Middle frontal gyrus (tissue), 1 donor: Measurements from ENCODE around the gene OVCA2.
A peak's percentile ranks its signal among the peaks of the same experiment; 100 is the strongest.
"Not testable (repeated sequence)": the region's sequence is repeated elsewhere in the genome, so short reads cannot be mapped to it uniquely, and the experiment has no call there.

Source experiments
- DNase-seq: peaks from one replicate; pipeline ENCODE4 v3.0.0-alpha.2; 2015; ENCODE audit warnings: low spot score; ENCODE audit errors: extremely low spot score

OVCA2 gene

GRCh38 chr17:2013220-2013993, 28.4 kb upstream of the OVCA2 start:
- not testable (repeated sequence) for DNase-seq

GRCh38 chr17:2013994-2014317, 27.9 kb upstream of the OVCA2 start:
- DNase-seq, result no peak

GRCh38 chr17:2015314-2015713, 26.5 kb upstream of the OVCA2 start:
- no peak for DNase-seq

GRCh38 chr17:2016494-2016893, 25.3 kb upstream of the OVCA2 start:
- no peak for DNase-seq

GRCh38 chr17:2017274-2017941, 24.4 kb upstream of the OVCA2 start:
- no peak for DNase-seq

GRCh38 chr17:2018716-2019510, 22.9 kb upstream of the OVCA2 start:
- DNase-seq, result no peak

- no peak for DNase-seq
Observed at GRCh38 chr17:2019723-2020122, 22.1 kb upstream of the OVCA2 start.

- no peak for DNase-seq
Observed at GRCh38 chr17:2020721-2021120, 21.1 kb upstream of the OVCA2 start.

GRCh38 chr17:2022647-2023240, 19.1 kb upstream of the OVCA2 start:
- DNase-seq, result no peak

GRCh38 chr17:2023256-2023655, 18.6 kb upstream of the OVCA2 start:
- DNase-seq, result no peak

GRCh38 chr17:2023692-2024571, 17.9 kb upstream of the OVCA2 start:
- no peak for DNase-seq

- DNase-seq, result no peak
Observed at GRCh38 chr17:2024572-2025219, 17.1 kb upstream of the OVCA2 start.

- peak; percentile 51 for DNase-seq
Observed at GRCh38 chr17:2025220-2025621, 16.6 kb upstream of the OVCA2 start, which contains the start of gene RTN4RL1. Gene RTN4RL1, minus strand, starts transcription at chr17:2025334. Its CDS starts 469 bp downstream, at chr17:2024865.

- DNase-seq, result peak; percentile 30
Observed at GRCh38 chr17:2025622-2026309, 16.1 kb upstream of the OVCA2 start.

- DNase-seq, result no peak
Observed at GRCh38 chr17:2027528-2028233, 14.1 kb upstream of the OVCA2 start.

GRCh38 chr17:2028234-2028614, 13.6 kb upstream of the OVCA2 start:
- DNase-seq, result no peak

GRCh38 chr17:2028737-2029136, 13.1 kb upstream of the OVCA2 start:
- DNase-seq, result no peak

- DNase-seq, result peak; percentile 87
Observed at GRCh38 chr17:2029911-2030778, 11.7 kb upstream of the OVCA2 start, which contains the start of gene DPH1. Gene DPH1, plus strand, starts transcription at chr17:2030153. Its CDS starts 17 bp downstream, at chr17:2030170.
